ENCODE measurements around the gene NCCRP1.

The NCCRP1 gene

GRCh38 chr19:39178296-39179006, 18.3 kb upstream of the NCCRP1 start:
- Histone ChIP-seq H3K4me1 (ENCODE audit: insufficient read depth, low read length, poor library complexity, severe bottlenecking) (no peaks in the 10 kb centered on the region), H3F3A (ENCODE audit: low read depth) (no peaks in the 10 kb centered on the region), H3K9ac (ENCODE audit: low read depth, low read length, poor library complexity, severe bottlenecking) (no peak overlapping the region), H3K9me2 (replicated peaks; ENCODE audit: low read depth, low read length) (no peaks in the 10 kb centered on the region), H3K27me3 (ENCODE audit: insufficient read depth, low read length, poor library complexity, severe bottlenecking) (no peaks in the 10 kb centered on the region), H3K9me3 (ENCODE audit: insufficient read depth, low read depth, low read length) (no peaks in the 10 kb centered on the region), H3K36me3 (ENCODE audit: insufficient read depth, low read length) (peaks cover 51% of the 10 kb centered on the region; the same call in 1 of the 2 replicates), H4K20me1 (ENCODE audit: insufficient read depth, low read length, poor library complexity, severe bottlenecking) (no peaks in the 10 kb centered on the region), H3K79me2 (ENCODE audit: insufficient read depth, low read length) (no peaks in the 10 kb centered on the region), H2AFZ (ENCODE audit: low read length) (no peak overlapping the region), H3K4me2 (ENCODE audit: low read depth, low read length, poor library complexity, severe bottlenecking) (no peak overlapping the region), H3K4me3 (ENCODE audit: low read length, poor library complexity, severe bottlenecking) (no peak overlapping the region)
- no peak for TF ChIP-seq CTCF (conservative IDR thresholded peaks at IDR 0.05; ENCODE audit: low read length)
- no peak for TF ChIP-seq EZH2phosphoT487 (IDR thresholded peaks at IDR 0.05; ENCODE audit: borderline replicate concordance)

- H3K79me2 ChIP-seq (ENCODE audit: insufficient read depth, low read length), result no peaks in the 10 kb centered on the region
- TF ChIP-seq EZH2phosphoT487 (IDR thresholded peaks at IDR 0.05; ENCODE audit: borderline replicate concordance) (no peak), CTCF (conservative IDR thresholded peaks at IDR 0.05; ENCODE audit: low read length) (no peak)
- no peak overlapping the region for H3K4me2 ChIP-seq (ENCODE audit: low read depth, low read length, poor library complexity, severe bottlenecking)
Measured at GRCh38 chr19:39179754-39180153, 17.0 kb upstream of the NCCRP1 start.

GRCh38 chr19:39180749-39181148, 16.0 kb upstream of the NCCRP1 start:
- no peaks in the 10 kb centered on the region for H3K9me3 ChIP-seq (ENCODE audit: insufficient read depth, low read depth, low read length)
- H3K27me3 ChIP-seq (ENCODE audit: insufficient read depth, low read length, poor library complexity, severe bottlenecking), result no peaks in the 10 kb centered on the region
- no peaks in the 10 kb centered on the region for H3F3A ChIP-seq (ENCODE audit: low read depth)
- H3K4me3 ChIP-seq (ENCODE audit: low read length, poor library complexity, severe bottlenecking), result no peak overlapping the region
- no peak overlapping the region for H3K4me2 ChIP-seq (ENCODE audit: low read depth, low read length, poor library complexity, severe bottlenecking)
- no peaks in the 10 kb centered on the region for H3K9me2 ChIP-seq (replicated peaks; ENCODE audit: low read depth, low read length)
- H2AFZ ChIP-seq (ENCODE audit: low read length), result no peak overlapping the region
- no peak overlapping the region for H3K9ac ChIP-seq (ENCODE audit: low read depth, low read length, poor library complexity, severe bottlenecking)
- peaks cover 32% of the 10 kb centered on the region; the same call in 1 of the 2 replicates for H3K36me3 ChIP-seq (ENCODE audit: insufficient read depth, low read length)
- no peaks in the 10 kb centered on the region for H3K79me2 ChIP-seq (ENCODE audit: insufficient read depth, low read length)
- TF ChIP-seq EZH2phosphoT487 (IDR thresholded peaks at IDR 0.05; ENCODE audit: borderline replicate concordance) (no peak), CTCF (conservative IDR thresholded peaks at IDR 0.05; ENCODE audit: low read length) (no peak)
- no peaks in the 10 kb centered on the region for H3K4me1 ChIP-seq (ENCODE audit: insufficient read depth, low read length, poor library complexity, severe bottlenecking)
- no peaks in the 10 kb centered on the region for H4K20me1 ChIP-seq (ENCODE audit: insufficient read depth, low read length, poor library complexity, severe bottlenecking)

More at GRCh38 chr19:39179754-39180153, 17.0 kb upstream of the NCCRP1 start:
- H3K4me1 ChIP-seq (ENCODE audit: insufficient read depth, low read length, poor library complexity, severe bottlenecking), result no peaks in the 10 kb centered on the region
- no peak overlapping the region for H2AFZ ChIP-seq (ENCODE audit: low read length)
- H3K9me2 ChIP-seq (replicated peaks; ENCODE audit: low read depth, low read length), result no peaks in the 10 kb centered on the region
- no peaks in the 10 kb centered on the region for H4K20me1 ChIP-seq (ENCODE audit: insufficient read depth, low read length, poor library complexity, severe bottlenecking)
- no peaks in the 10 kb centered on the region for H3K9me3 ChIP-seq (ENCODE audit: insufficient read depth, low read depth, low read length)
- no peak overlapping the region for H3K9ac ChIP-seq (ENCODE audit: low read depth, low read length, poor library complexity, severe bottlenecking)
- H3F3A ChIP-seq (ENCODE audit: low read depth), result no peaks in the 10 kb centered on the region
- H3K4me3 ChIP-seq (ENCODE audit: low read length, poor library complexity, severe bottlenecking), result no peak overlapping the region
- H3K36me3 ChIP-seq (ENCODE audit: insufficient read depth, low read length), result peaks cover 42% of the 10 kb centered on the region; the same call in 1 of the 2 replicates
- H3K27me3 ChIP-seq (ENCODE audit: insufficient read depth, low read length, poor library complexity, severe bottlenecking), result no peaks in the 10 kb centered on the region

All from Loucy (cell line).